Measurements from ENCODE around the gene AEBP2. TPM values are rescaled to one million over a fixed set of nuclear protein-coding genes. Genes with fewer than 3 reads are reported as not detected.
A peak's percentile ranks its signal among the peaks of the same experiment; 100 is the strongest.

The AEBP2 gene
- total RNA-seq, 2 experiments from 2014 or later = 42.9 to 44.8 TPM

GRCh38 chr12:19435831-19436497 is 3.3 kb upstream of the AEBP2 start:
- CTCF ChIA-PET = no interaction called here
- Mint-ChIP-seq H3K4me3 (no peak overlapping the region), H3K36me3 (ENCODE audit: low read depth) (peaks cover 20% of the 10 kb centered on the region), H3K4me1 (ENCODE audit: low read depth) (peaks cover 42% of the 10 kb centered on the region), H3K27ac (no peak overlapping the region), H3K9me3 (no peaks in the 10 kb centered on the region), H3K27me3 (no peaks in the 10 kb centered on the region)
- TF ChIP-seq CTCF (IDR thresholded peaks at IDR 0.05) = no peak
- no peak for DNase-seq
- peaks cover 13% of the 10 kb centered on the region for H3K4me1 ChIP-seq (ENCODE audit: insufficient read depth, low read length)
- no peak for ATAC-seq (ENCODE audit: poor library complexity)
- no peak overlapping the region for H3K27ac ChIP-seq (ENCODE audit: low read depth in 1 of 2, low read length in 2 of 2)
- no peaks in the 10 kb centered on the region for H3K27me3 ChIP-seq (ENCODE audit: control insufficient read depth in 1 of 2, insufficient read depth in 2 of 2, low read length in 2 of 2)
- POLR2A ChIA-PET = no interaction called here
- no peaks in the 10 kb centered on the region for H3K9me3 ChIP-seq (ENCODE audit: control insufficient read depth in 1 of 2, insufficient read depth in 1 of 2, low read length in 2 of 2)
- H3K4me3 ChIP-seq (ENCODE audit: low read length) = no peak overlapping the region
- no peaks in the 10 kb centered on the region for H3K36me3 ChIP-seq (ENCODE audit: insufficient read depth, low read length)
- intact Hi-C loops (cut with DNase I, micrococcal nuclease) = loop anchor here in 1 of 2 experiments (10.0 kb wide), 1 partner anchor 1999 kb away; the partner anchor contains the start of gene PYROXD1

GRCh38 chr12:19436931-19437330 is 2.4 kb upstream of the AEBP2 start:
- no peaks in the 10 kb centered on the region for H3K9me3 ChIP-seq (ENCODE audit: control insufficient read depth in 1 of 2, insufficient read depth in 1 of 2, low read length in 2 of 2)
- ChIA-PET POLR2A (no interaction called here), CTCF (no interaction called here)
- no peaks in the 10 kb centered on the region for H3K9me3 Mint-ChIP-seq
- H3K27me3 Mint-ChIP-seq = no peaks in the 10 kb centered on the region
- no peak overlapping the region for H3K27ac ChIP-seq (ENCODE audit: low read depth in 1 of 2, low read length in 2 of 2)
- no peak overlapping the region for H3K4me3 ChIP-seq (ENCODE audit: low read length)
- H3K4me3 Mint-ChIP-seq = peak overlapping the region; percentile 15
- no peaks in the 10 kb centered on the region for H3K27me3 ChIP-seq (ENCODE audit: control insufficient read depth in 1 of 2, insufficient read depth in 2 of 2, low read length in 2 of 2)
- TF ChIP-seq CTCF (IDR thresholded peaks at IDR 0.05) = no peak
- no peaks in the 10 kb centered on the region for H3K36me3 ChIP-seq (ENCODE audit: insufficient read depth, low read length)
- ATAC-seq (ENCODE audit: poor library complexity) (no peak), DNase-seq (no peak)
- intact Hi-C loops (cut with DNase I, micrococcal nuclease) = loop anchor here in 1 of 2 experiments (10.0 kb wide), 1 partner anchor 1998 kb away; the partner anchor contains the start of gene PYROXD1
- peaks cover 29% of the 10 kb centered on the region for H3K36me3 Mint-ChIP-seq (ENCODE audit: low read depth)
- H3K4me1 Mint-ChIP-seq (ENCODE audit: low read depth) = peaks cover 46% of the 10 kb centered on the region
- H3K4me1 ChIP-seq (ENCODE audit: insufficient read depth, low read length) = peaks cover 13% of the 10 kb centered on the region
- H3K27ac Mint-ChIP-seq = peak overlapping the region; percentile 97

- H3K27me3 ChIP-seq (ENCODE audit: control insufficient read depth in 1 of 2, insufficient read depth in 2 of 2, low read length in 2 of 2) = no peaks in the 10 kb centered on the region
- peaks cover 54% of the 10 kb centered on the region for H3K4me1 Mint-ChIP-seq (ENCODE audit: low read depth)
- H3K27me3 Mint-ChIP-seq = no peaks in the 10 kb centered on the region
- peak in 1 of 14 experiments; percentile 14 for DNase-seq
- CTCF ChIA-PET = no interaction called here
- H3K9me3 ChIP-seq (ENCODE audit: control insufficient read depth in 1 of 2, insufficient read depth in 1 of 2, low read length in 2 of 2) = no peaks in the 10 kb centered on the region
- TF ChIP-seq CTCF (IDR thresholded peaks at IDR 0.05) = no peak
- H3K36me3 ChIP-seq (ENCODE audit: insufficient read depth, low read length) = no peaks in the 10 kb centered on the region
- intact Hi-C loops (cut with DNase I, micrococcal nuclease) = loop anchor here in 1 of 2 experiments (10.0 kb wide), 1 partner anchor 1997 kb away; the partner anchor contains the start of gene PYROXD1
- H3K36me3 Mint-ChIP-seq (ENCODE audit: low read depth) = peaks cover 29% of the 10 kb centered on the region
- POLR2A ChIA-PET = no interaction called here
- peak overlapping the region; percentile 89 for H3K4me3 Mint-ChIP-seq
- H3K27ac ChIP-seq (ENCODE audit: low read depth in 1 of 2, low read length in 2 of 2) = no peak overlapping the region
- ATAC-seq (ENCODE audit: poor library complexity) = no peak
- no peak overlapping the region for H3K4me3 ChIP-seq (ENCODE audit: low read length)
- H3K9me3 Mint-ChIP-seq = no peaks in the 10 kb centered on the region
- peaks cover 14% of the 10 kb centered on the region for H3K4me1 ChIP-seq (ENCODE audit: insufficient read depth, low read length)
- H3K27ac Mint-ChIP-seq = peak overlapping the region; percentile 97
These were observed 1.3 kb upstream of the AEBP2 start for GRCh38 chr12:19437996-19438395.

All from CD4-positive, alpha-beta T cell (primary cell).